HepG2 (cell line): Measurements from ENCODE around the gene CDIP1. TPM values are rescaled to one million over a fixed set of nuclear protein-coding genes. Genes with fewer than 3 reads are reported as not detected.

Source experiments
- AGO1 ChIP-seq: fragments of 200-400 bp; formaldehyde crosslinking; IDR thresholded peaks from 2 replicates; pipeline ENCODE4 v1.6.1; 2017; ENCODE audit warnings: mild to moderate bottlenecking, low read depth, low read length, moderate library complexity; ENCODE audit not compliant: poor library complexity, severe bottlenecking
- BRCA1 ChIP-seq: sonication (generic); formaldehyde crosslinking; IDR thresholded peaks from 2 replicates; pipeline ENCODE4 v1.4.0; 2020; ENCODE audit warnings: missing genetic modification reagents
- EEA1 ChIP-seq: sonication (generic); formaldehyde crosslinking; IDR thresholded peaks from 2 replicates; pipeline ENCODE4 v1.5.1; 2020; ENCODE audit warnings: mild to moderate bottlenecking, missing genetic modification reagents, borderline replicate concordance
- ELF3 ChIP-seq: IDR thresholded peaks from 2 replicates; pipeline ENCODE4 v1.6.1; 2016; ENCODE audit warnings: missing genetic modification reagents, missing compliant biosample characterization
- FOXJ3 ChIP-seq: sonication (generic); formaldehyde crosslinking; IDR thresholded peaks from 2 replicates; pipeline ENCODE4 v1.4.0; 2020; ENCODE audit warnings: missing genetic modification reagents, mild to moderate bottlenecking, borderline replicate concordance
- HOMEZ ChIP-seq: IDR thresholded peaks from 2 replicates; pipeline ENCODE4 v1.6.1; 2016; ENCODE audit warnings: low read depth
- KAT8 ChIP-seq: IDR thresholded peaks from 2 replicates; pipeline ENCODE4 v1.6.1; 2016; ENCODE audit warnings: missing genetic modification reagents, missing compliant biosample characterization
- KLF6 ChIP-seq: IDR thresholded peaks from 2 replicates; pipeline ENCODE4 v1.8.0; 2016; ENCODE audit warnings: missing biosample characterization, missing genetic modification reagents
- MAFK ChIP-seq, 2 experiments: IDR thresholded peaks in 1 of 2; conservative IDR thresholded peaks in 1 of 2; 2 replicates each; pipeline ENCODE4 v1.6.1; 2011; ENCODE audit warnings: improper control_type of control experiment in 2 of 2, low read length in 2 of 2
- MYPOP ChIP-seq: sonication (generic); formaldehyde crosslinking; IDR thresholded peaks from 2 replicates; pipeline ENCODE4 v1.8.1; 2023; ENCODE audit warnings: mild to moderate bottlenecking, moderate library complexity, missing genetic modification reagents
- NFATC3 ChIP-seq: sonication (generic); formaldehyde crosslinking; IDR thresholded peaks from 2 replicates; pipeline ENCODE4 v1.5.1; 2020; ENCODE audit warnings: mild to moderate bottlenecking, missing genetic modification reagents
- PLSCR1 ChIP-seq: sonication (generic); formaldehyde crosslinking; IDR thresholded peaks from 2 replicates; pipeline ENCODE4 v1.5.0; 2020; ENCODE audit warnings: missing genetic modification reagents, mild to moderate bottlenecking, borderline replicate concordance
- RAD21 ChIP-seq: fragments of 450-650 bp; formaldehyde crosslinking; IDR thresholded peaks from 2 replicates; pipeline ENCODE4 v1.5.0; 2020; ENCODE audit warnings: mild to moderate bottlenecking
- SKI ChIP-seq: fragments of 450-650 bp; IDR thresholded peaks from one replicate; pipeline ENCODE4 v1.6.1; 2018; ENCODE audit warnings: mild to moderate bottlenecking; ENCODE audit not compliant: partially characterized antibody
- SMAD9 ChIP-seq: sonication (generic); formaldehyde crosslinking; IDR thresholded peaks from 2 replicates; pipeline ENCODE4 v1.5.1; 2020; ENCODE audit warnings: mild to moderate bottlenecking, missing genetic modification reagents
- SNAPC5 ChIP-seq: sonication (generic); formaldehyde crosslinking; IDR thresholded peaks from 2 replicates; pipeline ENCODE4 v1.8.1; 2023; ENCODE audit warnings: mild to moderate bottlenecking, missing genetic modification reagents, borderline replicate concordance
- STAT5B ChIP-seq: sonication (generic); formaldehyde crosslinking; IDR thresholded peaks from 2 replicates; pipeline ENCODE4 v1.4.0; 2020; ENCODE audit warnings: missing genetic modification reagents
- THRA ChIP-seq: sonication (generic); formaldehyde crosslinking; IDR thresholded peaks from 2 replicates; pipeline ENCODE4 v1.4.0; 2020; ENCODE audit warnings: missing genetic modification reagents, borderline replicate concordance
- ZMYM2 ChIP-seq: sonication (generic); formaldehyde crosslinking; IDR thresholded peaks from 2 replicates; pipeline ENCODE4 v1.8.0; 2022; ENCODE audit warnings: mild to moderate bottlenecking, missing genetic modification reagents
- ZNF33B ChIP-seq: sonication (generic); formaldehyde crosslinking; IDR thresholded peaks from 2 replicates; pipeline ENCODE4 v1.5.1; 2020; ENCODE audit warnings: mild to moderate bottlenecking, missing genetic modification reagents
- ZNF460 ChIP-seq: sonication (generic); formaldehyde crosslinking; IDR thresholded peaks from 2 replicates; pipeline ENCODE4 v1.5.1; 2020; ENCODE audit warnings: missing genetic modification reagents, mild to moderate bottlenecking, borderline replicate concordance
- ZNF501 ChIP-seq: sonication (generic); formaldehyde crosslinking; IDR thresholded peaks from 2 replicates; pipeline ENCODE4 v1.5.1; 2020; ENCODE audit warnings: mild to moderate bottlenecking, moderate library complexity, missing genetic modification reagents
- ZNF557 ChIP-seq: sonication (generic); formaldehyde crosslinking; IDR thresholded peaks from 2 replicates; pipeline ENCODE4 v1.4.0; 2020; ENCODE audit warnings: missing genetic modification reagents
- ZNF891 ChIP-seq: sonication (generic); formaldehyde crosslinking; IDR thresholded peaks from 2 replicates; pipeline ENCODE4 v1.5.0; 2020; ENCODE audit warnings: mild to moderate bottlenecking, missing genetic modification reagents
- polyA plus RNA-seq, 8 experiments: library from polyadenylated mRNA; depleted of rRNA in 3 of 8; stranded (reverse) in 7 of 8; unstranded in 1 of 8; fragments of >200 nt; fragmentation: Illumina TruSeq in 4 of 8; extraction: Trizol in 4 of 8; gene quantifications; 2 replicates each; pipeline versions ENCODE4 v1.2.1 to v1.2.3, GENCODE V29; 2011 to 2016; ENCODE audit warnings: low read depth in 4 of 8, missing spikeins in 1 of 8, mixed read lengths in 1 of 8; ENCODE audit not compliant: insufficient read depth in 1 of 8
- total RNA-seq, 5 experiments: library from RNA; depleted of rRNA; stranded (reverse); fragments of >200 nt; fragmentation: Illumina TruSeq; extraction: Trizol; gene quantifications; 2 replicates each; pipeline ENCODE4 v1.2.3, GENCODE V29; 2016; ENCODE audit warnings: low read depth in 1 of 5

The CDIP1 gene
- total and polyA plus RNA-seq, 2 of the 13 experiments (the other 11 are each of a cell fraction or from before 2014, with no cell fraction given), result 31.2 to 56.7 TPM

- TF ChIP-seq STAT5B (CRISPR knock-in tag), result no peak; the same call in none of the 2 replicates
- TF ChIP-seq SMAD9 (CRISPR knock-in tag), result peak; percentile 99
- peak; percentile 65; the same call in 1 of the 2 replicates for TF ChIP-seq FOXJ3 (CRISPR knock-in tag)
- TF ChIP-seq ZNF33B, result peak; percentile 99
- peak; percentile 99 for TF ChIP-seq EEA1
- TF ChIP-seq ZNF557 (CRISPR knock-in tag), result peak; percentile 99
- peak; percentile 95 for TF ChIP-seq ELF3
- peak; percentile 97 for TF ChIP-seq SNAPC5 (CRISPR knock-in tag)
- TF ChIP-seq HOMEZ (CRISPR knock-in tag), result peak; percentile 78
- peak; percentile 98 for TF ChIP-seq NFATC3 (CRISPR knock-in tag)
- TF ChIP-seq MAFK (conservative IDR thresholded peaks at IDR 0.05 in 1 of 2, IDR thresholded peaks at IDR 0.05 in 1 of 2; ENCODE audit: low read length in 2 of 2), result no peak
- peak; percentile 99 for TF ChIP-seq PLSCR1
- no peak for TF ChIP-seq AGO1
- TF ChIP-seq THRA, result peak; percentile 87
- TF ChIP-seq ZNF891, result peak; percentile 99
- peak; percentile 98 for TF ChIP-seq ZMYM2
- TF ChIP-seq ZNF501 (CRISPR knock-in tag), result peak; percentile 99
- TF ChIP-seq ZNF460 (CRISPR knock-in tag), result no peak; the same call in 1 of the 2 replicates
- TF ChIP-seq KLF6, result peak; percentile 100
- TF ChIP-seq BRCA1, result peak; percentile 96
- TF ChIP-seq SKI, result peak; percentile 58
- peak; percentile 85 for TF ChIP-seq KAT8 (CRISPR knock-in tag)
- TF ChIP-seq RAD21 (CRISPR knock-in tag), result peak; percentile 58; the same call in 1 of the 2 replicates
- peak; percentile 95 for TF ChIP-seq MYPOP (CRISPR knock-in tag)
Observed at GRCh38 chr16:4538350-4539235, at the start of gene CDIP1 (continued).
